Esophagus muscularis mucosa (tissue), 3 donors: ENCODE results near the gene ABCC3.

Source experiments
- CTCF ChIP-seq, 3 experiments: fragments of 200-600 bp in 2 of 3; fragments of 450-650 bp in 1 of 3; sonication (generic) in 2 of 3; IDR thresholded peaks; one replicate each; pipeline ENCODE4 v1.5.1; 2017 to 2019; ENCODE audit warnings: antibody characterized with exemption in 3 of 3, mild to moderate bottlenecking in 2 of 3, moderate library complexity in 1 of 3
- EP300 ChIP-seq: sonication (generic); formaldehyde crosslinking; IDR thresholded peaks from one replicate; pipeline ENCODE4 v1.6.1; 2017; ENCODE audit warnings: antibody characterized with exemption

- no peak for TF ChIP-seq EP300
- no peak for TF ChIP-seq CTCF (IDR thresholded peaks at IDR 0.05)
Measured at GRCh38 chr17:50638606-50638965, 3.9 kb downstream of the ABCC3 start.
